ENCODE data around the gene ATXN1. TPM values are rescaled to one million over a fixed set of nuclear protein-coding genes. Genes with fewer than 3 reads are reported as not detected.

ATXN1 gene
- total RNA-seq, 1 donor: 45.3 TPM

GRCh38 chr6:16278048-16278724, 483.1 kb downstream of the ATXN1 start:
- no peak for DNase-seq (ENCODE audit: low read depth)
- TF ChIP-seq CTCF (IDR thresholded peaks at IDR 0.05; ENCODE audit: insufficient read depth, low read depth, low read length): no peak
- no peak overlapping the region for H3K4me3 ChIP-seq (ENCODE audit: low read depth, low read length)

- peak; percentile 49 for TF ChIP-seq CTCF (IDR thresholded peaks at IDR 0.05; ENCODE audit: insufficient read depth, low read depth, low read length)
- no peak overlapping the region for H3K4me3 ChIP-seq (ENCODE audit: low read depth, low read length)
- DNase-seq (ENCODE audit: low read depth): peak; percentile 78
Observed at GRCh38 chr6:16277101-16277981, 483.9 kb downstream of the ATXN1 start.

- H3K4me3 ChIP-seq (ENCODE audit: low read depth, low read length): no peak overlapping the region
- DNase-seq (ENCODE audit: low read depth): no peak
- TF ChIP-seq CTCF (IDR thresholded peaks at IDR 0.05; ENCODE audit: insufficient read depth, low read depth, low read length): no peak
Observed at GRCh38 chr6:16274885-16275589, 486.2 kb downstream of the ATXN1 start.

- no peak for DNase-seq (ENCODE audit: low read depth)
- TF ChIP-seq CTCF (IDR thresholded peaks at IDR 0.05; ENCODE audit: insufficient read depth, low read depth, low read length): no peak
- no peak overlapping the region for H3K4me3 ChIP-seq (ENCODE audit: low read depth, low read length)
Observed at GRCh38 chr6:16274483-16274882, 486.8 kb downstream of the ATXN1 start.

- TF ChIP-seq CTCF (IDR thresholded peaks at IDR 0.05; ENCODE audit: insufficient read depth, low read depth, low read length): no peak
- H3K4me3 ChIP-seq (ENCODE audit: low read depth, low read length): no peak overlapping the region
- peak; percentile 44 for DNase-seq (ENCODE audit: low read depth)
Observed at GRCh38 chr6:16273256-16273655, 488.0 kb downstream of the ATXN1 start.

- H3K4me3 ChIP-seq (ENCODE audit: low read depth, low read length): no peak overlapping the region
- DNase-seq (ENCODE audit: low read depth): no peak
- TF ChIP-seq CTCF (IDR thresholded peaks at IDR 0.05; ENCODE audit: insufficient read depth, low read depth, low read length): no peak
Observed at GRCh38 chr6:16272201-16272600, 489.1 kb downstream of the ATXN1 start.
